K562 (cell line): ENCODE results near the gene AMDHD2. TPM values are rescaled to one million over a fixed set of nuclear protein-coding genes. Genes with fewer than 3 reads are reported as not detected.

Experiments
- ATAC-seq: fragments of 200-7000 bp; cut with Tn5 transposase; 3 replicates; pipeline ENCODE4 v1.9.1; 2020; ENCODE audit warnings: moderate library complexity
- BruUV-seq: library from RNA; stranded (reverse); fragments of 400-500 nt; replicated peaks from 2 replicates; lab custom pipeline; 2021; lab: Mats Ljungman, UMichigan
- CTCF ChIA-PET: fragments of 300-600 bp; formaldehyde crosslinking; extraction: SDS; loops from one replicate; lab custom pipeline; 2021; ENCODE audit warnings: low intra/inter-chr PET ratio; lab: Yijun Ruan, JAX
- POLR2A ChIA-PET: fragments of 300-600, 350-650 bp; sonication (Branson Sonifier 250); formaldehyde crosslinking; extraction: SDS; loops from one replicate; lab custom pipeline; 2021; ENCODE audit warnings: antibody characterized with exemption, inconsistent platforms; lab: Yijun Ruan, JAX
- DNase-seq, 4 experiments: peaks; one replicate each; pipeline versions ENCODE4 v3.0.0 to v3.0.0-alpha.2; 2011 to 2018; ENCODE audit warnings: low spot score in 3 of 4, mixed read lengths in 3 of 4; ENCODE audit errors: extremely low read depth in 1 of 4
- FAIRE-seq: peaks from 2 replicates; lab custom pipeline; 2011; peaks lifted over from hg19 to GRCh38; lab: Jason Lieb, UNC
- H2AFZ ChIP-seq: 2 replicates; pipeline ENCODE4 v1.6.0; 2011; ENCODE audit warnings: low read depth, low read length, control low read depth, inconsistent platforms
- H3K27ac ChIP-seq: fragments of 200-600 bp; 3 replicates; pipeline ENCODE4 v1.8.0; 2011; ENCODE audit warnings: low read depth, mild to moderate bottlenecking, control low read depth, inconsistent platforms, low read length, moderate library complexity, mixed read lengths; ENCODE audit errors: extremely low read depth
- H3K27me3 ChIP-seq, 2 experiments: fragments of 300-600 bp in 1 of 2; 2 replicates in 1 of 2; 3 replicates in 1 of 2; pipeline versions ENCODE4 v1.6.0 to v1.8.0; 2011; ENCODE audit warnings: inconsistent platforms in 2 of 2, low read length in 2 of 2, mild to moderate bottlenecking in 1 of 2, mixed read lengths in 1 of 2, moderate library complexity in 1 of 2; ENCODE audit not compliant: control insufficient read depth in 2 of 2, insufficient read depth in 2 of 2
- H3K36me3 ChIP-seq: fragments of 300-600 bp; 3 replicates; pipeline ENCODE4 v1.8.0; 2011; ENCODE audit warnings: mild to moderate bottlenecking, low read length, inconsistent platforms; ENCODE audit not compliant: control insufficient read depth, insufficient read depth
- H3K4me1 ChIP-seq, 2 experiments: fragments of 200-600 bp in 1 of 2; replicated peaks in 1 of 2; 2 replicates in 1 of 2; 3 replicates in 1 of 2; pipeline versions ENCODE4 v1.5.1 to v1.8.0; 2011; ENCODE audit warnings: inconsistent platforms in 2 of 2, low read length in 2 of 2, mild to moderate bottlenecking in 1 of 2, mixed read lengths in 1 of 2, moderate library complexity in 1 of 2; ENCODE audit not compliant: control insufficient read depth in 2 of 2, insufficient read depth in 2 of 2
- H3K4me2 ChIP-seq: 2 replicates; pipeline ENCODE4 v1.6.1; 2011; ENCODE audit warnings: low read length, control low read depth, inconsistent platforms, mixed read lengths; ENCODE audit not compliant: insufficient read depth
- H3K4me3 ChIP-seq: fragments of 200-600 bp; sonication (generic), shearing (Covaris generic); 2 replicates; pipeline ENCODE4 v1.5.1; 2016; ENCODE audit warnings: control low read depth, inconsistent platforms
- H3K79me2 ChIP-seq: fragments of 200-600 bp; 3 replicates; pipeline ENCODE4 v1.8.0; 2011; ENCODE audit warnings: low read length, inconsistent platforms; ENCODE audit not compliant: control insufficient read depth, insufficient read depth
- H3K9ac ChIP-seq, 2 experiments: 2 replicates each; pipeline versions ENCODE4 v1.6.0 to v1.6.1; 2011; ENCODE audit warnings: low read depth in 2 of 2, low read length in 2 of 2, control low read depth in 1 of 2, inconsistent platforms in 1 of 2, mild to moderate bottlenecking in 1 of 2, mixed read lengths in 1 of 2; ENCODE audit not compliant: insufficient read depth in 1 of 2
- H3K9me1 ChIP-seq: one replicate; pipeline ENCODE4 v1.6.0; 2011; ENCODE audit warnings: inconsistent platforms, mild to moderate bottlenecking, low read length, moderate library complexity; ENCODE audit not compliant: control insufficient read depth, insufficient read depth
- H3K9me3 ChIP-seq: replicated peaks from 2 replicates; pipeline ENCODE4 v1.5.1; 2011; ENCODE audit warnings: low read depth, low read length, inconsistent platforms; ENCODE audit not compliant: control insufficient read depth, insufficient read depth
- H4K20me1 ChIP-seq: replicated peaks from 2 replicates; pipeline ENCODE4 v1.6.1; 2011; ENCODE audit warnings: low read length, inconsistent platforms, mixed read lengths; ENCODE audit not compliant: control insufficient read depth, insufficient read depth
- HOXB6 ChIP-seq: fragments of 250-450 bp; sonication (Bioruptor Pico); IDR thresholded peaks from 2 replicates; pipeline ENCODE4 v1.5.1; 2022; ENCODE audit warnings: mild to moderate bottlenecking, borderline replicate concordance
- PYGO2 ChIP-seq: fragments of 450-650 bp; IDR thresholded peaks from 2 replicates; pipeline ENCODE4 v1.6.1; 2016; ENCODE audit warnings: mild to moderate bottlenecking, missing genetic modification characterization, moderate library complexity, missing compliant biosample characterization
- ZC3H4 ChIP-seq: sonication (generic); formaldehyde crosslinking; IDR thresholded peaks from 2 replicates; pipeline ENCODE4 v1.9.0; 2021; ENCODE audit warnings: missing genetic modification reagents, borderline replicate concordance
- ZNF449 ChIP-seq: fragments of 250-450 bp; sonication (Bioruptor Pico); IDR thresholded peaks from 2 replicates; pipeline ENCODE4 v1.8.0; 2022; ENCODE audit warnings: moderate library complexity, mild to moderate bottlenecking, inconsistent platforms
- ZNF512 ChIP-seq: IDR thresholded peaks from 2 replicates; pipeline ENCODE4 v1.6.1; 2016; ENCODE audit warnings: missing genetic modification characterization, missing compliant biosample characterization
- WGBS: fragments of 100-300 bp; shearing (Covaris generic); methylation state at CpG from one replicate; pipeline ENCODE4 v1.1.6; 2016; ENCODE audit warnings: low coverage, mixed read lengths; ENCODE audit not compliant: insufficient coverage; ENCODE audit errors: missing lambda C conversion rate; 5-methylcytosine and 5-hydroxymethylcytosine counted together
- in situ Hi-C: fragments of 300-500 bp; cut with MboI; formaldehyde crosslinking; loops from 4 replicates; pipeline ENCODE4 v1.15.0; 2018; ENCODE audit warnings: inconsistent platforms, mixed read lengths
- intact Hi-C: fragments of 100-400 bp; cut with micrococcal nuclease; formaldehyde crosslinking; loops from 2 replicates; pipeline ENCODE4 v1.14.2; 2022
- polyA plus RNA-seq, 8 experiments: library from polyadenylated mRNA; depleted of rRNA in 4 of 8; stranded (reverse) in 5 of 8; unstranded in 3 of 8; fragments of >200 nt; fragmentation: Nextera tagmentation in 2 of 8; fragmentation: Illumina TruSeq in 1 of 8; extraction: Ambion mirVana in 2 of 8; extraction: Trizol in 1 of 8; gene quantifications; 2 replicates each; pipeline versions ENCODE4 v1.2.1 to v1.2.3, GENCODE V29; 2011 to 2014; ENCODE audit warnings: inconsistent platforms in 1 of 8, missing spikeins in 1 of 8
- total RNA-seq, 7 experiments: library from RNA; depleted of rRNA in 6 of 7; stranded (reverse); fragments of >200 nt in 6 of 7; fragmentation: Illumina TruSeq in 2 of 7; extraction: Trizol in 2 of 7; gene quantifications; 2 replicates each; pipeline versions ENCODE4 v1.2.1 to v1.2.3, GENCODE V29; 2011 to 2021; ENCODE audit warnings: low replicate concordance in 1 of 7

AMDHD2 gene
- total and polyA plus RNA-seq, 9 of the 15 experiments (the other 6 are each of a cell fraction or from before 2014, with no cell fraction given): 0.38 to 56.9 (median 18.3) TPM; not detected in 1

GRCh38 chr16:2520784-2521531 is 787 bp downstream of the AMDHD2 start (continued):
- no peak for TF ChIP-seq PYGO2 (tag)
- no peak for TF ChIP-seq ZNF512
- no peak for TF ChIP-seq ZNF449 (CRISPR knock-in tag)

GRCh38 chr16:2523801-2524231 is 3.6 kb downstream of the AMDHD2 start:
- Histone ChIP-seq H3K9me3 (no peaks in the 10 kb centered on the region), H3K4me1 (peaks cover 14 to 46% of the 10 kb centered on the region in 2 experiments), H3K27ac (no peak overlapping the region), H3K79me2 (peaks cover 25% of the 10 kb centered on the region), H4K20me1 (peaks cover 7% of the 10 kb centered on the region), H3K27me3 (no peaks in the 10 kb centered on the region), H3K4me3 (no peak overlapping the region), H2AFZ (no peak overlapping the region), H3K4me2 (no peak overlapping the region), H3K36me3 (peaks cover 67% of the 10 kb centered on the region; the same call in 2 of the 3 replicates), H3K9me1 (peaks cover 2% of the 10 kb centered on the region), H3K9ac (peak overlapping the region in 1 of 2 experiments; percentile 7; a peak in 1 of 4 replicates)
- in situ Hi-C loops (no loop called here), intact Hi-C loops (no loop called here)
- DNase-seq: no peak
- FAIRE-seq: no peak
- BruUV-seq: no TSS peak
- POLR2A ChIA-PET: interaction anchor here (0.7 to 1.5 kb wide), 2 partner anchors 8 to 9 kb away, joined by 4 to 9 read pairs; no protein-coding TSS in a partner anchor
- ATAC-seq: no peak
- TF ChIP-seq HOXB6 (CRISPR knock-in tag): no peak
- peak; percentile 37; the same call in 1 of the 2 replicates for TF ChIP-seq ZC3H4 (CRISPR knock-in tag)
- WGBS: 87% methylated on average over 6 of the region's 6 CpGs
- CTCF ChIA-PET: no interaction called here
